H4 (cell line): Measurements from ENCODE around the gene RPRD1B. TPM values are rescaled to one million over a fixed set of nuclear protein-coding genes. Genes with fewer than 3 reads are reported as not detected.
A peak's percentile ranks its signal among the peaks of the same experiment; 100 is the strongest.

Source experiments
- DNase-seq: peaks from one replicate; pipeline ENCODE4 v3.0.0-alpha.2; 2015; ENCODE audit warnings: low spot score
- total RNA-seq: library from RNA; depleted of rRNA; stranded (reverse); fragments of >200 nt; shearing (Covaris generic); gene quantifications from 2 replicates; pipeline ENCODE4 v1.2.3, GENCODE V29; 2014

Gene RPRD1B
- total RNA-seq, 1 experiment from 2014 or later = 13.5 TPM

DNA sequence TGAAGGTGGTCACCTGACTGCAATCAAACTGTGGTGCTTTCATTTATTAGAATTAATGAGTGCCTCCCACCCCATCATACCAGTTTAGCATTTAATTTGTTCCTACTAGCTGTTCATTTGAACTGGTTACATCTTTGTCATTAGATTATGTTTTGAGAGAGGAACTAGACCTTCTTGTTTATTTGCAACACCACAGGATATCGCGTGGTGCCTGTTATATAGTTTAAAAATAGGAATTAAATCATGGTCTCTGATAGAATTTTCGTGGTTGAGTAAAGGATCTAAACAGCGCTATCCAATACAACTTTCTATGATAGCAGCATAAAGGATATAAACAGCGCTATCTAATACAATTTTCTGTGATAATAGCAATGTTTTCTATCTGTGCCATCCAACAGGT, 2.8 kb downstream of the RPRD1B start:
- DNase-seq = no peak

DNA sequence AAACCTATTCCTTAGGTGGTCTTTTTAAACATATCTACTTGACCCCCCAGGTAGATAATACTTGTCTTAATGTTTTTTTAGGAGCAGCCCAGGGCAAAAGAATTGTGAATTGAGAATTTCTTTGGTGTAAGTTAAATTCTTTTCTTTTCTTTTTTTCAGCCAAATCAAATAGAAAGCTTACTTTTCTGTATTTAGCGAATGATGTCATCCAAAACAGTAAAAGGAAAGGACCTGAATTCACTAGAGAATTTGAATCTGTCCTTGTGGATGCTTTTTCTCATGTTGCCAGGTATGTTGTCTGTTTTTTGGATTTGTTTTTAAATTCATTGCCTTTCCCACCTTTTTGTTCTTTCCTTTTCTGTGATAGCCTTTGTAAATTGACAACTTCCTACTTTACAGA, 6.7 kb downstream of the RPRD1B start:
- no peak for DNase-seq

DNA sequence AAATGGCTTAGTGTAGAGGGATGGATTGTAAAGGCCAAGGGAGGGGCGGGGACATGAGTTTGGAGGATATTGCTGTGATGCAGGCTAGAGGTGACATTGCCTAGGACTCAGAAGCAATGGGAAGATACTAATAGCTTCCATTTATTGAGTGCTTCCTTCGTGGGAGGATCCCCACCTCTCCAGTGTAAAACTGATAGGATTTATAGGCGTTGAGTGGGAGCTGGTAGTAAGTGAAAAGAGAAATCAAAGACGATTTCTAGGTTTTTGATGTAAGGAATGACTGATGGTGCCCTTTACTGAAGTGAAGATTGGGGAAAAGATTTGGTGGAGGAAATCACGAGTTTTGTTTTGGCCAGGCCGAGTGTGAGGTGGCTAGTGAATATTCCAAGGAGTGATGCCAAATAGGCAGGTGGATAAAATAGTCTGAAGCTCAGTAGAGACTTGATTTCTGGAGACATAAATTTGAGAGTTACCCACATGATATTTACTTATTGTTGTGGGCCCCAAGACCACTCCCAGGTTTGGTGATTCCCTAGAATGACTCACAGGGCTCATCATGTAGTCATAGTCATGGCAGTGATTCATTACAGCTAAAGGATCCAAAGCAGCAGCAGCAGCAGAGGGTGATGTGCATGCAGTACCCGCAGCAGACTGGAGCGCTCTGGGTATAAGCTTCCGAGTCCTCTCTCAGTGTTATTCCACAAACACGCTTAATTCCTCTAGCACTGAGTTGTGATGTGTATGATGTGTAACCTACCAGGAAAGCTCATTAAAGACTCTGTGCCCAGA, 10.2 kb downstream of the RPRD1B start:
- DNase-seq = no peak

DNA sequence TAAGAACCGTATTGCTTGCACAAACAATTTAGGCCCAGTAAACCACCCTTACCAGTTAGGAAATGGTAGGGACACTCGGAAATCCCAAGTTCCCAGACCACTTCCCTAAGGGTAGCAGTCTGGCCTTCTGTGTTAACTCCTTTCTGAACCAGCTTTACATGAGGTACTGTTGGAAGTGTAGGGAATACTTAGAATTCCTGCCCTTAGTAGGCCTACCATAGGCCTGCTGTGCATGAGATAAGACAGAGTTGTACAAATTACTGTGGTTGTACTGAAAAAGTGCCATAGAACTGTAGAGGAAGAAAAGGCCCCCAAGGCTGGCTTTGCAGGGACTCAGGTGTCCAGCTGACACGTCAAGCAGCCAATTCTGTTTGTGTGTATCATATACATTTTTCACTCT, 11.1 kb downstream of the RPRD1B start:
- DNase-seq = no peak

DNA sequence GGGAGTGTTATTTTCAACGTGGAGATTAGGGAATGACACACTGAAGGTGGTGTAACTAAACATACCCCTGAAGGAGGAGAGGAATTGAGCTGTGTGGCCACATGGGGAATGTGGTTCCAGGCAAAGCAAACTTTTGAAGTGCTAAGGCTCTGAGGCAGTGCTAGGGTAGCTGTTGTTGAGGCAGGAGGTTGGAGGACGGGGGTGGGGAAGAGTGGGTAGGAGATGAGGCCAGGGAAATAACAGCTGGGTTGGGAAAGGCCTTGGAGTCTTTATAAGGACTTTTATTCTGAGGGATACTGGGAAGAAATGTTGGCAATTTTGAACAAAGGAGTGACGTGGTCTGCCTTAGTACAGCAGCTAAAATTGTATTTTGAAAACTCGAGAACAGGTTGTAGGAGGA, 13.0 kb downstream of the RPRD1B start:
- no peak for DNase-seq

DNA sequence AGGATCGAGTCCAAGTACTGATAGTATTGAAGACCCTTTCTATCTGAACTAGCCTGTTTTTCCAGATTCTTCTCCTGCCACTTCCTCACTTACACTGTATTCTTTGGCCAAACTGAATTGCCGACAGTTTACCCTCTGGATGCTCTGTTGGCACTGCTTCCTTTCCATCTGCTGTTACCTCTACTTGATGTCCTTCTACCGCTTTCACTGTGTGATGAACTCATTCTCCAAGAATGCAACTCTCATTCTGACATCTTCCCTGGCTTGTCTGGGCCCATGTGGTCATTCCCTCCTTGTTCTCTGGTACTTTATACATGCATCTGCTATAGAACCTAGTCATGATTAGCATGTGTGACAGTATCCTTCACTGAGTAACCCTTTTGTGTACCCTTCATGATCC, 16.3 kb downstream of the RPRD1B start:
- DNase-seq = peak; percentile 22

DNA sequence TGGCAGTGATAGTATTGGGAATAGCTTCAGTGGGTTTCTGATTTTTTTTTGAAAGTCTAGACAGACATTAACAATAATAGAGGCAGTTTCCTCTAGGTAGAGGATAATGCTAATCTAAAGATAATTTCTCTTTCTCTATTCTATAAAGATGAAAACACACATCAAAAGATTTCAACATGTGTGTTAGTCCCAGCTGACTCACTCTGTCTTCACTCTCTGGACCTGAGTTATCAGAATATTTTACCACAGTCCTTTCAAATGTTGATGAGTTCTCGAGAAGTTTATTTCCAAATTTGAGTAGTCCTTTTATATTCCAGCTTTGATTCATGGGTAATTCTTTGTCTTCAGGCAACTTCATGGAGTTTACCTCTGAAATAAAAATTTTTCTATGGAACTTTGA, 17.1 kb downstream of the RPRD1B start:
- DNase-seq = no peak

DNA sequence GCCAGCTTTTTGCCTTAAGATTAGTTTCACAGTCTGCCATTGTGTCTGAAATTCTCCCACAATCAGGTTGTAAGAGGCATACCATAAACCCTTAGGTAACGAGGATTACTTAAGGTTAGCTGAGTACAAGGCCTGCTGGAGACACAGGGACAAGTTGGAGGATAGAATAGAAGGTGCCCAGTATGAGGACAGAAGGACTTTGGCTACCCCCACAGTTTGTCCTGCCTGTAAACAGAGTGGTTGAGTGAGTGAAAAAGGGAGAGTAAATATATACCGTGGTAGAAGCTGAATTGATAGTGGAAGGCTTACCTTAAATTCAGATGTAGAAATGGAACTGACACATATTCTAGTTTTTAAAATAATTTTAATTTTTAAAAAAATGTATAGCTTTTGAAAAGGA, 19.3 kb downstream of the RPRD1B start:
- DNase-seq = no peak

DNA sequence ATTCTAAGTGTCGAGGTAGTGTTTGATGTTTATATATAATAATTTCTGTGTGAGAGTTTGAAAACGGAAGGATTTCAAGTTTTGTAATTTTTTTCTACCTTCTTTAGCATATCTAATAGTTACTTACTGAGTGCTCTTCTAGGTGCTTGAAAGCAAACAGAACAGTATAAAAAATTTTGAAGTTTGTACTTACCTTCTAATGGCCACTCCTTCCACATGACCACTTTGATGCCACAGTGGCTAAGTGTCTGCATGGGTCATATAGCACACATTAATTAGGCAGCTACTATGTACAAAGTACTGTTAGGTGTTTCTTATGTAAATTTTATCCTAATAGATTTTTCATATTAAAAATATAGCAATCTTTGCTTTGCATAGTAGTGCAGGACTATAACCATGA, 21.1 kb downstream of the RPRD1B start:
- no peak for DNase-seq

DNA sequence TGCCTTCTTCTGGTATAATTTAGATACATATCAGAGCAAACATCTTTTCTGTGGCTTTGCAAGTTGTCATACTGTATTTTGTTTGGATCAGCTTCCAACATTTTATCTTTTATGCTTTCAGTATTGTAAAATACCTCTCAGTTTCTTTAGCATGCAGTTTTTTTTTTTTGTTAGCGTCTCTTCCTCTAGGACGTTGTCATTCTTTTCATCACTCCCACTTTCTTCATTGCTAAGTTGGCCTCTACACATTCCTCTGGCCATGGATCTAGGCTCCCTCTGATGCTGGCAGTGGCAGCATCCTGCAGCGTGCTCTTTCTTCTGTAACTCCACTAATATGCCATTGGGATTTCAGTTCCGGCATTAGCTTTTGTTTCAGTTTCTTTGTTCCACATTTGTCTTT, 21.7 kb downstream of the RPRD1B start:
- DNase-seq = no peak

DNA sequence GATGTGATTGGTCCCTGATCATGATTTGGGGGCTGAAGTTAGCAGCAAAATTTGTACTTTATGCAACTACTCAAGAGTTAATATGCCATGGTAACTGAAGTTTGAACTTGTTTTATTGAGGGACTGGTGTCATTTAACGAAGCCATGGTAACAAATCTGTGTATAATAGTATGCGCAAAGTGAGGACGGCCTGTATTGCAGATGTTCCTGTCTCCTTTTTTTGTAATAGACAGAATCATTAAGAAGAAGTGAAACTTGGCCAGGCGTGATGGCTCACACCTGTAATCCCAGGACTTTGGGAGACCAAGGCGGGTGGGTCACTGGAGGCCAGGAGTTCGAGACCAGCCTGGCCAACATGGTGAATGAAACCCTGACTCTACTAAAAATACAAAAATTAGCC, 22.3 kb downstream of the RPRD1B start:
- no peak for DNase-seq

DNA sequence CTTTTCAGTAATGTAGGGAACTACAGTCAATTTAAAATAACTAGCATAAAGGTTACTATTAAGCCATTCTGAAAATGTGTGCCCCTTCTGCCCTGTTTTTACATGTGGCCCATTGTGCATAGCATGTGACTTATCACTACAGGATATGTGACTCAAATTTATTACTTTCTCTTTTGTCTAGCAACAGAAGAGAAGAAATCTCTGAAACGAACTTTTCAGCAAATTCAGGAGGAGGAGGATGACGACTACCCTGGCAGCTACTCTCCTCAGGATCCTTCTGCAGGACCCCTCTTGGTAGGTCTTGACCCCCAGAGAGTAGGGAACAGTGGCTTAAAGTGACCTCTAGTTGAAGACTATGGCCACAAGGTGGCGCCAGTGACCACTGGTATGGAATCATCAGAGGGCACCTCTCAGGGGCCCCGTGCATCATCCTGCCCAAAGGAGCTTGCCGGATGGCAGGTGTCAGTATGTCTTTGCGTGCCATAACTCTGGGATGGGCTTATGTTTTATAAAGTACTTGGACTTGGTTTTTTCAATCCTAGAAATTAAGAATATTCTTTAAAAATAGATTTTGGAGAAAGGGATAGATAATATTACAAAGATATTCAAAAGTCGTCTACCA, 23.9 kb downstream of the RPRD1B start:
- DNase-seq = peak; percentile 58

DNA sequence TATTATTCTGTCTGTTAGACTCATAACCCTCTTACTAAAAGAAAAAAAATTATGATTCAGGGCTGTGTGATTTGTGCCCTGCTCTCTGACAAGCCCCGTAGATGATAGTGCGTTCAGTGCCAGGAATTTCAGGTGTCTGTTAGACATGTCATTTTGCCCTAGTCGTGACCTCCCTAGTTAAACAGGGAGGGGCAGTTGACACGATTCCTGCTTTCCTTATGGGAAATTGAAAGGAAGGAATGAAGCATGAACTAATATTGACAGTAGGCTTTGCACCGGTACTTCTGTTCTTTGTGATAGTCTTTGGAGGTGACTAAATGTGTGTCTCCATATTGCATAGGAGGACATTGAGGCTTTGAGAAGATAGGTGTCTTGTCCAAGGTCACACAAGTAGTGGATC, 26.3 kb downstream of the RPRD1B start:
- no peak for DNase-seq

DNA sequence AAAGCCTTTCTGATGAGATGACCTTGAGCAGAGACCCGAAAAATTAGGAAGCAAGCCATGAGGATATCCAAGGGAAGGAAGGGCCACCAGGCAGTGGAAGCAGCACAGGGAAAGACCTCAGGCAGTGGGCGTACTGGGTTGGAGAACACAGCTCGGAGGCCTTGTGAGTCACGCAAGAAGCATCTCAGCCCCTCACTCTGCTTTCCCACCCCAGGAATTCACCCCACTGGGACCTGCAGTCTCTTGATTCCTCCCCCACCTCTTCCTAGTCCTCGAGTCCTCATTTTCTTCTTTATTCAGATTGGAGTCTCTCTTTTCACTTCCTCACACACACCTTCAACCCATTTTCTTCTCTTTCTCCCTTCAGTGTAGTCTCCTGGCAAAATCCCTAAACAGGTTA, 27.0 kb downstream of the RPRD1B start:
- DNase-seq = no peak

DNA sequence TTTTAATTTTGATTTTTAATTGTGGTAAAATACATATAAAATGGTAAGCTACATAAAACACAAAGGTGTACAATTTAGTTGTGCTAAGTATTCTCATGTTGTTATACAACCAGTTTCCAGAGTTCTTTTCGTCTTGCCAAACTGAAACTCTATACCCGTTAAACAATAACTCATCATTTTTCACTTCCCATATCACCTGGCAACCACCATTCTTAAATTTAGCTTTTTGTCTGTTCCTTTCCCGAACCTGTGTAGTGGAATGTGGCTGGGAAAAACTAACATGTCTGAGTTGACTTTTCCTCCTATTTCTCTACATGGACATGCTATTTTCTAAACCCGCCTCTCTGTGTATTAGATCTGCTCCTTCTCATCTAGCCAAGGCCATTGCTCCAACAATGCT, 27.6 kb downstream of the RPRD1B start:
- DNase-seq = no peak

DNA sequence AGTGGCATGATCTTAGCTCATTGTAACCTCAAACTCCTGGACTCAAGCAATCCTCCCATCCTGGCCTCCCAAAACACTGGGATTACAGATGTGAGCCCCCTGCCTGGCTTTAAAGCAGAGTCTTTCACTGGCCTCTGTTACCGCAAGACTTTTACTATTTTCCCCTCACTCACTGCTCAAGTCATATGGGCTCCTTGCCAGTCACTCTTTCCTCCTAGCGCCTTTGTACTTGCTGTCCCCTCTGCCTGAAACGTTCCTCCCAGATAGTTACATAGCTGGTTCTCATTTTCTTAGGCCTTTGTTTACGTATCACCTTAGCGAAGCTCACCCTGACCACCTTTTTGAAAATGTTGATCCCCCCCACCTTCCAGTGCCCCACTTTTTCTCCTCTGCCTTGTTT, 29.3 kb downstream of the RPRD1B start:
- DNase-seq = no peak

DNA sequence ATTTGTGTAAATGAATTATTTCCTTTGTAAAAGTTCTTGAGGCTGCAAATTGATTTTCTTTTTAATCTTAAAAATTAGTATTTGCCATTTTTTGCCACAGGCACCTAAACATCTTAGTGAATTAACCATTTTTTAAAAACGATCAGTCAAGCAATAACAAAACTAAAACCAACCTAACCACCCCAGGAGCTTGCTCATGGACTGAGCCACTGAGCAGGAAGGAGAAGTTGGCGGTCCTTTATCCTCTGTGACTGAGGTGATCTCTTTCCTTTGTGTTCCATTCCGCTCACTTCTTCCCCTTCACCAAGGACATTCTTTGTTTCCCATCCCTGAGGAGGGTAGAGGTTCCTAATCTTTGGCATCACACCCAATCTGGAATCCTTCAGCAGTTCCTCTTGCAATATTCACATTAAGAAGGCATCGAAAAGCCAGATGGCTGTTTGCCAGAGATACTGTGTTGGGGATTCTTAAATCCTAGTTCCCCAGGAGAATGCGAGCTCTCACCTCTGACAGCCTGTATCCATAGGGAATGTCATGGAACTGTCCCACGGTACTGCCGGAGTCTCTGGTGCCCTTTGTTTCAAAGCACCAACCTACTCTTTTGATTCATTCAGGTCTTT, 30.5 kb downstream of the RPRD1B start:
- DNase-seq = no peak

DNA sequence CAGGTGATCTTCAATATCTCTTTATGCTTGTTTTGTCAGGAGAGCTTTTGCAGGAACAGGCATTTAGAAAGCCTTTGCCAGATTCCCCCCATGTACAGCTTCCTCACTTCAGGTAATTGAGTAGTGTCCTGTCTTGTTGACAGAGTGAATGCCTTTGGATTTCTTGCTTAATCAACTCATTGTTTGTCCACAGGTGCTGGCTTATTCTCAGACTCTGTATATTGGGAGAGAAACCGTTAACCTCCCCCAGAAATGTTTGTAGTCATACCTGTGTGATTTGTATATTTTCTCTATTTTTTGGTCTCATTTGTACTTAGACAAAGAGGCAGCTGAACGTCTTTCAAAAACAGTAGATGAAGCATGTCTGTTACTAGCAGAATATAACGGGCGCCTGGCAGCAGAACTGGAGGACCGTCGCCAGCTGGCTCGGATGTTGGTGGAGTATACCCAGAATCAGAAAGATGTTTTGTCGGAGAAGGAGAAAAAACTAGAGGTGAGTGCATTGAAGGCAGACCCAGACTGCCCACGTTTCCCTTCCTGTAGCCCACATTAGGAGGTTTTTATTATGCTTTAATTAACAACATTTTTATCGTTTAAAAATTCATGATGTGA, 32.3 kb downstream of the RPRD1B start:
- DNase-seq = no peak

DNA sequence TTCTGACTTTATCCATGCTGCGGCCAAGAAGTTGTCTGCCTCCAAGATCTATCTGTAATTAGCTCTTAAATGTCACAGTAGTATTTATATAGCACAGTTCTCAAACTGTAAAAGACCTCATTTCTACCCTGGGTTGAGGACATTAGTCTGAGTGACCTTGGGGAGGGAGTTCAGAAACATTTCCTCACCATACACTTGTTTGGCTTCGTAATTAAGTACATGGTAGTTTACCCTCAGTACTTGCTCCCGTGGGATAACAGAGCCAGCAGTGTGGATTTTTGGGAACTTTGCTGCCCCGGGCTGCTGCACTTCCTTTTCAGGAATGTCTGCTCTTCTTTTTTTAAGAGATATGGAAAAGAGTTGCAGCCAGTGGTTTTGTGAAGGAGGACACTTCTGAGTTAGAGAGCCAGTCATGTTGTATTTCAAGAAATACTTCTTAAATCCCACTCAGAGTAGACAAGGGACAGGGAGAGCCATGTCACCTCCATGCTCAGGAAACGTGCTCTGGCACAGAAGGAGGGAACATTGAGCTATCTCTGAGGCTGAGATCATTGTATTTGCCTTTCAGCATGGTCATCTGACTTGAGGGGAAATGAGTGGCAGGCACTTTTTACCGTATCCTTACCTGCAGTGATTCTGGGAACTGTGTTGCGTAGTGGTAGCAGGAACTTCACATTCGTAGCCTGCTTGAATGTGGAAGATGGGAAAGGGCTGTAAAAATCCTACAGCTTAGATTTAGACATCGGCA, 33.6 kb downstream of the RPRD1B start:
- no peak for DNase-seq

DNA sequence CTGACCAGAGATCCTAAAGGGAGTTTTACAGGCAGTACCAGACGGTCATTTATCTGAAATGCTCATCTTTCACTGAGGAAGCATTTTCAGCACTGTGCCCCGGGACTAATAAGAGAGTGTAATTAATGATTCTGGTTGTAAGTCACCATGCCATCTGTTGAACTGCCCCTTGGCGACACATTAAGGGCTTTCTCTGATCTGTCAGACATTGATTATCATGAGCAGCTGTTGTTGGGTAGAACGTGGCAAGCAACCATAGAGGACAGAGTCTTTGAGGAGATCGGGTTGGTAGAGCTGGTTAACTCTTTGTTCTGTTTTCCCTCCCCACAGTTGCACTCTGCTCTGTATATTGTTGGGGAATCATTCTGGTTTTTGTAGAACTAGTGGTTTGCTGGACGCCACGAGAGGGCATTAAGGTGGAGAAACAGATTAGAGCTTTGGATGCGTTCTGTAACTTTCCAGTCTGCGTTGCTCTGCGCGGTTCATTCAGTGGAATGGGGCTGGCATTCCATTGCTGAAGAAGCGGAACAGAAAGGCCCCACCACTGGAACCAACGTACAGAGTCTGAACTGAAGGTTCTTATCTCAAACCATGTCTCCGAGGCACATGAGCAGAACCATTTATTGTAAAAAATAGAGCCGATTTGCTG, 34.3 kb downstream of the RPRD1B start:
- no peak for DNase-seq

DNA sequence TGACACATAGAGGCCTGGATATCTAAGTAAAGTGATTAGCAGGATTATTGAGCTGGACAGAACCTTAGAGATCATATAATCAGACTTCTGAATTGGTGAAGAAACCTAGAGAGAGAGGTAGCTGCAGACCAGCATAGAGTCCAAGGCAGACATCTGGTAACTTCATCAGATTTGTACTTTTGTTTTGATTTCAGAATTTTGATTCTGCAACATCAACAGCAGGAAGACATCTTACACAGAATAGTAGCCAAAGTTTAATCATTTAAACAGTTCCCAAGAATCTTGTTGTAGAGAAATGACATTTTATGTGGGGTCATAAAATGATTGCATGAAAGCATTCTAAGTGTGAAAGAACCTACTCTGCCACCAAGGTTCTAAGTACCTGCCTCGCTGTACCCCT, 39.4 kb downstream of the RPRD1B start:
- DNase-seq = no peak
